Stimulated activated naive CD4-positive, alpha-beta T cell treated with Interleukin-2 at 50 U/mL for 16 hours (primary cell): Measurements from ENCODE around the gene KLRC4.
"Not testable (repeated sequence)": the region's sequence is repeated elsewhere in the genome, so short reads cannot be mapped to it uniquely, and the experiment has no call there.

Experiments
- DNase-seq: peaks from one replicate; lab custom pipeline; 2025; lab: John Stamatoyannopoulos, UW

The KLRC4 gene

DNA sequence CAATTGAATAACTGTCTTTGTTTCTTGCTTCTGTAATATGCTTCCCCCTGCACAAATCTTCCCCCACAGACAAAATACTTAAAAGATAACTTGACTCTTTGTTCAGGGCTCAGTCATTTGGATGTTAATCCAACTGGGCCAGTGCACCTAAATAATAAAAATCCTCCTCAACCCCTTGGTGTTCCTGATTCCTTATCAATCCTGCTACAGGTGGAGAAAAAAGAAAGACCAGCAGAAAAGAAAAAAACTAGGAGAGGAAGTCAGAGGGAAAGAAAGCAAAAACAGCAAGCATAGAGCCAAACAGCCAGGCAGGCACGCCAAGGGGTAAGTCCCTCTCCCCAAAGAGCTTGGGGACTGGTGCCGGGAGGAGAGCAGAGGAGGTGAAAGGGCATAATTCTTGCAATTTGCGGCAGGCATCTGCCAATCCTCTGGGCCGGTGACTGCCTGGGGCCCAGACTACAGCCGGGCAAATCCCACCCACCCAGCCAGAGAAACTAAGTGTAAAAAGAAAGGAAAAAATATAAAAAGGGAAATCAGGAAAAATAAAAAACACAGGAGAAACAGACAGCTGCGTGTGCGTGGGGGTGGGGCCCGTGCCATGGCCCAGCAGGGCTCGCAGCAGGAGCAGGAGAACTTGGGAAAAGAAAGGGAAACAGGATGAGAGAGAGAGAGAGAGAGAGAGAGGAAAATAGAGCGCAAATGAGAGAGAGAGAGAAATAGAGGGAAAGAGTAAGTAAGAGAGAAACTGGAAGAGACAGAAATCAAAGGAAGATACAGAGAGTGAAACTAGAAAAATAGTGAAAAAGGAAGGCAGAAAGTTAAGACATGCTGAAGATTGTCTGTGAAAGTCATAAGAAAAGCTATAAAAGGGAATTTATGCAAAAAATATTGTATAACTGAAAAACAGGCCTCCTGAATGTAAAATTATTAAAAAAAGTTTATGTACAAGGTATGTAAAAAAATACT, 41.1 kb downstream of the KLRC4 start:
- no peak for DNase-seq

DNA sequence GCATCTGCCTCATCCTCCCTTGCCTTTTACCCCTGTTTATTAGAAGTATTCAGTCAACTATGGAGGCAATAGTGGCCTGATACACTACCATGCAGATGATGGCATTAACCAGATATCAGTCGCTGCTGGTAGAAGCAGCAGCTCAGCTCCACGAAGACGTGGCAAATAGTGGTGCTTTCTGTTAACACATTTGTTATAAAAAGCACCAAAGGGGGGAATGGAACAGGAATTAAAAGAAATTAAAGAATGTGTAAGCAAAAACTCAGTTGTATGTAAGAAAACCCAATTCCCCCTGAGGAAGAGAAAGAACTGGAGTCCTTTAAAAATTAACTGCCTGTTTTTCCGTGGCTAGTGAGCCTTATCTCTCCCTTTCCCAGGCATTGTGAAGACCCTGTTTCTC, 41.8 kb downstream of the KLRC4 start:
- DNase-seq = not testable (repeated sequence)

DNA sequence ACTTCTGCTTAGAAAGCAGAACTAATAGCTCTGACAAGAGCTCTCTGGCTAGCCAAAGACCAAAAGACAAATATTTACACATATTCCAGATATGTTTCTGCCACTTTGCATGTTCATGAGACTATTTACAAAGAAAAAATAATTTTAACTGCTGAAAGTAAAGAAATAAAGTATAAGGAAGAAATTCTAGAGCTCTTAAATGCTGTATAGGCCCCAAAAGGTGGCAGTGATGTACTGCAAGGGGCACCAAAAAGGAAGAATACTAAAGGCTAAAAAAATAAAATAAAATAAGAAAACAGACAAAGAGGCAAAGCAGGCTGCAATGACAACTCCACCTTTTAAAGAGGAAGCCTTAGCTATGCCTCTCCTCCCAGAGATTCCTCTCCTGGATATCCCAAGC, 42.7 kb downstream of the KLRC4 start:
- DNase-seq = no peak

DNA sequence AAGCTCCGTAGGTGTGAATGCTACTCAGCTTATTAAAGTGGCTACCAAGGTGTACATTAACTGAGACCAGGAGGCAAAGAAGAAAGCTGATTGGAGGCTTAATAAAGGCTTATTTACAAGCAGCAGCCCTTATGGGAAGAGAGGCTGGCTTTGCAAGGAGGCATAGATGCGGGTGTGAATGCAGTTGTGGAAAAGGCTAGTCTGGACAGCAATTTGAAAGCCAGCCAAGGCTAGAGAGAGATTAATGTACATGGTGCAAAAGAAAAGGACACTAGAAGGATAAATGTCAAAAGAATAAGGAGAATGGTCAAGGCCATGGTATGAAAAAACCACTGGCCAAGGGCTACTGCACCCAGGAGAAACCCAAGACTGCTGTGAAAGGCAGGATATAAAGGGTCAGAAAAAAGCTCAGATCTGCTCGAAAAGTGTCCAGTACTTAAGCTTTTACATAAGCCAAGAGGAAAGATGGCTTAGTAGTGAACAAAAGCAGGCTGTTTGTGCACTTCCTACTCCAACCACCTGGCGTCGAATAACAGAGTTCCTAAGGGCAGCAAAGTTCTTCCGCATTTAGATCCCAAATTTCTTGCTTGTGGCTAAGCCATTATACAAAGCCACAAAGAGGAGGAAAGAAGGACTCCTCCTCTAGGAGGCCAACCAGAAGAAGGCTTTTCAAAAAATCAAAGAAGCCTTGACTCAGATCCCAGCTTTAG, 43.7 kb downstream of the KLRC4 start:
- no peak for DNase-seq

DNA sequence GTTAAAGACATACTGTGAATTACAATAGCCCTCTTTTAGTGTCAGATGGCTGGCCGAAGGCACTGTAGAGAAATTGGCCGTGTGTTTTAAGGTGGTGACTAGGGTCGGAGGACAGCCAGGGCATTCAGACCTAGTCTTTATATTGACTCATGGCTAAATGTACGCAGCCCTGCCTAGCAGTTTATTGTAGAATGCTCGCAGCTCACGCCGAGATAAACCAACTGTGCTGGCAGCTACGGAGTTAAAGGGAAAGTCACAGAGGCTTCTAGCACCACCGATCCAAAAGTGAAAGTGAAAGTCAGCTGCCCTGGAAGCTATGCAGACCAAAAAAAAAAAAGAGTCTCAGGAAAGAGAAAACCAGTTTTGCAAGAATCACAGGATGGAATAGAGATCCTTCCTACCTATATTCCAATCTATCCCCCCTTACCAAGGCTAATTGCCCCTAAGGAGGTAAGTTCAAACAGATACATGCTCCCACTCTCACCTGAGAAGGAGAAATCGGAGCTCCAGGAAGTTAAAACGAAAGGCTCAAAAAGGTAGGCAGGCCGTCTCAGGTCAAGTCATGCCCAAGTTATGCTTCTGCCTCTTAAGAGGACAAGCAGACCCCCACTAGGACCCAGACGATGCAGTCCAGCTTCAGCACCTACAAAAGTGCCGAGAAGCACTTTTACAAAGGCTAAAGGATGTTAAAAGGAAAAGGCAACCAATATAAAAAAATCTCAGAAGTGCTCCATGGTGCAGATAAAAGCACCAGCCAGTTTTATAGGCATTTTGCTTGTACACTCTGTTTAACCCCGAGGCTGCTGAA, 44.5 kb downstream of the KLRC4 start:
- peak; percentile 42 for DNase-seq

DNA sequence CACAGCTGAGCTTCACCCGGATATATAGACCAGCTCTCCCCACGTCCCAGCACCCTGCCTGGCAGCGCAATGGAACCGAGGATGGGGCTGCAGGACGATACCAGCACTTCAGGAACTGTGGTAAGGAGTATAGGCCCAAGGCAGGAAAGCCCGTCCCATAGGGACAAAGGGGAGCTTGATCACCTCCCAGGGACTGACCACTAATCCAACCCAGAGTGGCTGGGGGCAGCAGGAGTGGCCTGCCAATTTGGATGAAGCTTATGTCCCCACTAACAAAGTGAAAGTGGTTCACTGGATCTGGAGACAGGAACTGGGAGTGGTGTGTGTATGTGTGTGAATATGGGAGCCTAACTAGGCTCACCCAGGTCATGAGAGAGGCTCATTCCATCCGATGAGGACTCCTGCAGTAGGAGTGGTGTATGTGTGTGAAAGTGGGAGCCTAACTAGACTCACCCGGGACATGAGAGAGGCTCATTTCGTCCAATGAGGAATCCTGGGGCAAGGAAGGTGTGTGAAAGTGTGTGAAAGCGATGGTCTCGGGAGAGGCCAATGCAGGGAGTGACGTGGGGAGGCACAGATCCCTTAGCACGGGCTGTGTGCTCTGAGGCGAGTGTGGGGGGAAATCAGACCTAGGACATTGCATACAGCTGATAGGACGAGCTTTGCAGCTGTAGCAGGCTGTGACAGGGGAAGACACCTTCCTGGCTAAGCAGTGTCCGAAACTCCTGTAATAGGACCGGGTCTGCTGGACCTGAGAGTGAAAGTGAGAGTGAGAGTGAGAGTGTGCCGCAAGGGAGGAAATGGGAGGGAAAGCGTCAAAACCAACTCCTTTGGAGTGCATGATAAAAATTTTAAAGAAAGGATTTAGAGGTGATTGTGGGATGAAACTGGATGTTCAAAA, 45.4 kb downstream of the KLRC4 start:
- DNase-seq = no peak

DNA sequence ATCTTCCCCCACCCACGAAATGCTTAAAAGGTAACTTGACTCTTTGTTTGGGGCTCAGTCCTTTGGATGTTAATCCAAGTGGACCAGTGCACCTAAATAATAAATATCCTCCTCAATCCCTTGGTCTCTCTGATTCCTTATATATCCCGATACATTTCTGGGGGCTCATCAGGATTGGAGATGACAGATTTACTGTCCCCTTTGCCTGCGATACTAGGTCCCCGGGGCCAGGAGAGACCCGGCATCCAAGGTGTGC, 46.0 kb downstream of the KLRC4 start:
- no peak for DNase-seq

DNA sequence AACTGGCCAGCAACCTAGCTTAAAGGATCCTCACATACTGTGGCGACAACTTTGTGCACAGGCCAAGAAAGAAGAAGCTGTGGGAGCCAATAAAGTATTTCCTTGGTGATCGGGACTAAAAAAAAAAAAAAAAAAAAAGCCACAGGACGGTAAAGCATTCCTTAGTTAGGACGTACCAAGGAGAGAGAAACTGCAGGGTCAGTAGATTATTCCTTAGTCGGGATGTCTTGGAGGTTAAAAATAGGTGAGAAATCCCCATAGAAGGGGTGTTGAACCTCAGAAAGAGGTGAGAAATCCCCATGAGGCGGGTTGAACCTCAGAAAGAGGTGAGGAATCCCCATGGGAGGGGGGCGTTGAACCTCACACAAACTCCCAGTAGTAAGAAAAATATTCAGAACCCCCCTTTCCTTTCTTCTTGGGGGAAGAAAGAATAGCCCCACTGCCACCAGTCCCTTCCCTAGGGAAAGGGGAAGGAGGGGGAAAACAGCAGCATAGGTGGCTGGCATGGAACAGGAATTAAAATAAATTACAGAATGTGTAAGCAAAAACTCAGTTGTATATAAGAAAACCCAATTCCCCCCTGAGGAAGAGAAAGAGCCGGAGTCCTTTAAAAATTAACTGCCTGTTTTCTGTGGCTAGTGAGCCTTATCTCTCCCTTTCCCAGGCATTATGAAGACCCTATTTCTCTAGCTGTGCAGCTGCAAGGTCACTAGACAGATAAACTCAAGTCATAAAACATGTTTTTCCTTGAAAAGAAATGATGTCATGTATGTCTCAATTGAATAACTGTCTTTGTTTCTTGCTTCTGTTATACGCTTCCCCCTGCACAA, 46.5 kb downstream of the KLRC4 start:
- no peak for DNase-seq

DNA sequence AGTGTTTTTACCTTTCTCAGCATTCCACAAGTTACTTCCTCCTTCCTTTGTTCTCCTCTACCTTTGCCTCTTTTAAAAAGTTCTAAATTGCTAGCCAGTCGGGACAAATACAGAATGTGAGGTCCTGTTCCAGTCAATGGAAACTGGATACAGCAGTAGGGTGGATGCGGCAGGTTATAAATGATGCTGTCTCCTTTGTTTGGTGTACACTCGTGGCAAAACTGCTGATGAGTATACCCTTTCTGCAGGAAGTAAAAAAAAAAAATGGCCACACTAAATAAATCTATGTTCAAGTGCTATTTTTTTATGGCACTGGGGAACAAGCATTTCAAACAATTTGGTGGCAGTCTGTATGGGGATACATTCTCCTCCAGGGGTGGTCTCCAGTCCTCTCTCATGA, 47.2 kb downstream of the KLRC4 start:
- no peak for DNase-seq

DNA sequence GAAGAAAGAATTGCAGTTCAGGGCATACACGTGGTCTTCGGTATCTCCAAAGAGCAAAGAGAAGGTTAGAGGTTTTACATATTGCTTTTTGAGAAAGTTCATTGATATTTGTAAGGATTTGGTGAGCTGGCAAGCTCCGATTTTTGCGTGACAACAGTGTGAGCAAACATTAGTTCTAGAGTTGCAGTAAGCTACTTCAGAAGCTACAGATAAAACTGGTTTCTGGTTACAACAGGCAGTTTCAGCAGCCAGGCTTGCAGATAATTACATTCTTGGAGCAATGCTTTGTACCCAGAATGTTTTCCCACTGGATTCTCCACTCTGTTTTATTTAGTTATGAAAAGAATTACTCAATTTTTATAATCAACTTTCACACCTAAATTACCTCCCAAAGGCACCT, 47.9 kb downstream of the KLRC4 start:
- no peak for DNase-seq

DNA sequence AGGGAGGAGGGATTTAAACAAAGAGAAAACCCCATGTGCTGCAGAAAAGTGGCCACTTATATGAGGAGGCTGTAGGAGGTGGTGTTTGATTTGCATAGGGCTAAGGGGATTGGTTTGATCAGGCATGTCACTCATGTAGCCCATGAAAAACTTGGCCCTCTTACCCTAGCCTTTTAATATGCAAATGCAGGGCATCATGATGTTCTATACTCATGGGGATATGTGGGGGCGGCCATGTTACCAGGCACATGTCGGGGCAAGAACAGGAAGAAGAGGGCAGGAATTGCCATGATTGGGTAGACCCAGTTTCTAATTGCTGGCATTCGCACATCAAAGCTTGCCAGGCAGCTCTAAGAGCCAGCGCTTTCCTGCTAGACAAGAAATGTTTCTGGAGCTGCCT, 48.5 kb downstream of the KLRC4 start:
- no peak for DNase-seq

DNA sequence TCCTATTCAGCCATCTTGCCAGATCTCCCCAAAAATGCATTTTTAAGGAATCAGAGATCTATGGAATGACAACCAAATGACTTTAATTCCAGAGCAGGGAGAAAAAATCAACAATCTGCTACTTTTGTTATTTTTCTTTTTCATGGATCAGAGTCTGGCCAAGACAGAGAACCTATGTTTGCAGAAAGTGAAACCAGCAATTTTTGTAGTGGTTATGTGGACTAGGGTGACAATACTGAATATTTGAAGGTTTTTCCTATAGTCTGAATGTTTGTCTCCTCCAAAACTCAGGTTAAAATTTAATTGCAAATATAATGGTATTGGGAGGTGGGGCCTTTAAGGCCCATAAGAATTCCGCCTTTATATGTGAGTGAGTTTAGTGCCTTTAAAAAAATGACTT, 50.6 kb downstream of the KLRC4 start:
- DNase-seq = no peak

DNA sequence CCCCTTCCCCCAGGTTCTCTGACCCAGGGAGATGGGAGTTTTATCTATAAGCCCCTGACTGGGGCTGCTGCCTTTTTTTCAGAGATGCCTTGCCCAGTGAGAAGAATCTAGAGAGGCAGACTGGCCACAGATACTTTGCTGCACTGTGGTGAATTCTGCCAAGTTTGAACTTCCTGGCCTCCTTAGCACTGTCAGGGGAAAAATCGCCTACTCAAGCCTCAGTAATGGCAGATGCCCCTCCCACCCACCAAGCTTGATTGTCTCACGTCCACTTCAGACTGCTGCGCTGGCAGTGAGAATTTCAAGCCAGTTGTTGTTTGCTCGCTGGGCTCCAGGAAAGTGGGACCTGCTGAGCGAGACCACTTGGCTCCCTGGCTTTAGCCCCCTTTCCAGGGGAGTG, 51.4 kb downstream of the KLRC4 start:
- DNase-seq = no peak
